Measurements from ENCODE around the gene CHRND. TPM values are rescaled to one million over a fixed set of nuclear protein-coding genes. Genes with fewer than 3 reads are reported as not detected.

Gene CHRND
- total RNA-seq, 1 experiment from 2014 or later, result not detected

- H4K20me1 ChIP-seq (ENCODE audit: insufficient read depth), result no peaks in the 10 kb centered on the region
- no peaks in the 10 kb centered on the region for H3K9me3 ChIP-seq (ENCODE audit: insufficient read depth, low read depth)
- H3K4me3 ChIP-seq, result no peak overlapping the region
- no peaks in the 10 kb centered on the region for H3K9me2 ChIP-seq (ENCODE audit: insufficient read depth)
- no peaks in the 10 kb centered on the region for H3K36me3 ChIP-seq (ENCODE audit: low read depth)
- H3K4me2 ChIP-seq, result no peak overlapping the region
- peaks cover 15% of the 10 kb centered on the region; the same call in 1 of the 2 replicates for H3K27me3 ChIP-seq (ENCODE audit: insufficient read depth, low read depth)
- no peaks in the 10 kb centered on the region for H3K79me2 ChIP-seq (ENCODE audit: low read depth)
- BruUV-seq (replicated peaks), result no TSS peak
- intact Hi-C loops (cut with micrococcal nuclease; ENCODE audit: unreplicated experiment), result no loop called here
- no peak overlapping the region for H2AFZ ChIP-seq
- no peaks in the 10 kb centered on the region for H3F3A ChIP-seq (ENCODE audit: insufficient read depth, low read depth)
- H3K27ac ChIP-seq, result no peak overlapping the region
- ChIA-PET POLR2A (ENCODE audit: unreplicated experiment) (no interaction called here), CTCF (no interaction called here)
- no peaks in the 10 kb centered on the region for H3K4me1 ChIP-seq (replicated peaks; ENCODE audit: insufficient read depth)
- TF ChIP-seq EZH2 (IDR thresholded peaks at IDR 0.05; ENCODE audit: low read depth) (no peak), CTCF (conservative IDR thresholded peaks at IDR 0.05) (no peak)
- no peak for DNase-seq
Measured at GRCh38 chr2:232492236-232492848, 33.6 kb upstream of the CHRND start.

- H3F3A ChIP-seq (ENCODE audit: insufficient read depth, low read depth), result no peaks in the 10 kb centered on the region
- TF ChIP-seq EZH2 (IDR thresholded peaks at IDR 0.05; ENCODE audit: low read depth) (no peak), CTCF (conservative IDR thresholded peaks at IDR 0.05) (no peak)
- CTCF ChIA-PET, result no interaction called here
- peaks cover 20% of the 10 kb centered on the region; the same call in 1 of the 2 replicates for H3K27me3 ChIP-seq (ENCODE audit: insufficient read depth, low read depth)
- intact Hi-C loops (cut with micrococcal nuclease; ENCODE audit: unreplicated experiment), result no loop called here
- no peaks in the 10 kb centered on the region for H3K4me1 ChIP-seq (replicated peaks; ENCODE audit: insufficient read depth)
- no TSS peak for BruUV-seq (replicated peaks)
- POLR2A ChIA-PET (ENCODE audit: unreplicated experiment), result no interaction called here
- H3K9me2 ChIP-seq (ENCODE audit: insufficient read depth), result no peaks in the 10 kb centered on the region
- no peak overlapping the region for H3K27ac ChIP-seq
- no peaks in the 10 kb centered on the region for H3K9me3 ChIP-seq (ENCODE audit: insufficient read depth, low read depth)
- H3K79me2 ChIP-seq (ENCODE audit: low read depth), result no peaks in the 10 kb centered on the region
- H3K4me3 ChIP-seq, result no peak overlapping the region
- DNase-seq, result no peak
- H3K36me3 ChIP-seq (ENCODE audit: low read depth), result no peaks in the 10 kb centered on the region
- no peak overlapping the region for H2AFZ ChIP-seq
- H4K20me1 ChIP-seq (ENCODE audit: insufficient read depth), result no peaks in the 10 kb centered on the region
- no peak overlapping the region for H3K4me2 ChIP-seq
Measured at GRCh38 chr2:232492963-232493700, 32.8 kb upstream of the CHRND start.

GRCh38 chr2:232493701-232494474, 32.1 kb upstream of the CHRND start:
- Histone ChIP-seq H3K4me1 (replicated peaks; ENCODE audit: insufficient read depth) (no peaks in the 10 kb centered on the region), H4K20me1 (ENCODE audit: insufficient read depth) (no peaks in the 10 kb centered on the region), H3K4me3 (no peak overlapping the region), H3F3A (ENCODE audit: insufficient read depth, low read depth) (no peaks in the 10 kb centered on the region), H3K27ac (no peak overlapping the region), H3K27me3 (ENCODE audit: insufficient read depth, low read depth) (peaks cover 26% of the 10 kb centered on the region), H3K36me3 (ENCODE audit: low read depth) (no peaks in the 10 kb centered on the region), H3K9me2 (ENCODE audit: insufficient read depth) (no peaks in the 10 kb centered on the region), H3K79me2 (ENCODE audit: low read depth) (no peaks in the 10 kb centered on the region), H3K4me2 (no peak overlapping the region), H2AFZ (no peak overlapping the region), H3K9me3 (ENCODE audit: insufficient read depth, low read depth) (no peaks in the 10 kb centered on the region)
- DNase-seq, result no peak
- intact Hi-C loops (cut with micrococcal nuclease; ENCODE audit: unreplicated experiment), result no loop called here
- TF ChIP-seq CTCF (conservative IDR thresholded peaks at IDR 0.05), result no peak
- TF ChIP-seq EZH2 (IDR thresholded peaks at IDR 0.05; ENCODE audit: low read depth), result no peak
- BruUV-seq (replicated peaks), result no TSS peak
- CTCF ChIA-PET, result no interaction called here
- POLR2A ChIA-PET (ENCODE audit: unreplicated experiment), result no interaction called here

Data from PC-9 (cell line).